Measurements from ENCODE around the gene RNF40.

RNF40 gene

GRCh38 chr16:30785126-30786106 is 23.3 kb downstream of the RNF40 start:
- H3K9me3 Mint-ChIP-seq: no peaks in the 10 kb centered on the region
- H3K4me3 Mint-ChIP-seq: peak overlapping the region; percentile 90
- TF ChIP-seq, protein P1, sequence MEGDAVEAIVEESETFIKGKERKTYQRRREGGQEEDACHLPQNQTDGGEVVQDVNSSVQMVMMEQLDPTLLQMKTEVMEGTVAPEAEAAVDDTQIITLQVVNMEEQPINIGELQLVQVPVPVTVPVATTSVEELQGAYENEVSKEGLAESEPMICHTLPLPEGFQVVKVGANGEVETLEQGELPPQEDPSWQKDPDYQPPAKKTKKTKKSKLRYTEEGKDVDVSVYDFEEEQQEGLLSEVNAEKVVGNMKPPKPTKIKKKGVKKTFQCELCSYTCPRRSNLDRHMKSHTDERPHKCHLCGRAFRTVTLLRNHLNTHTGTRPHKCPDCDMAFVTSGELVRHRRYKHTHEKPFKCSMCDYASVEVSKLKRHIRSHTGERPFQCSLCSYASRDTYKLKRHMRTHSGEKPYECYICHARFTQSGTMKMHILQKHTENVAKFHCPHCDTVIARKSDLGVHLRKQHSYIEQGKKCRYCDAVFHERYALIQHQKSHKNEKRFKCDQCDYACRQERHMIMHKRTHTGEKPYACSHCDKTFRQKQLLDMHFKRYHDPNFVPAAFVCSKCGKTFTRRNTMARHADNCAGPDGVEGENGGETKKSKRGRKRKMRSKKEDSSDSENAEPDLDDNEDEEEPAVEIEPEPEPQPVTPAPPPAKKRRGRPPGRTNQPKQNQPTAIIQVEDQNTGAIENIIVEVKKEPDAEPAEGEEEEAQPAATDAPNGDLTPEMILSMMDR (IDR thresholded peaks at IDR 0.05): no peak
- H3K36me3 Mint-ChIP-seq (ENCODE audit: low read depth): peaks cover 24% of the 10 kb centered on the region
- H3K4me1 Mint-ChIP-seq: peaks cover 38% of the 10 kb centered on the region
- H3K27ac Mint-ChIP-seq: peak overlapping the region; percentile 74
- DNase-seq: no peak
- H3K27me3 Mint-ChIP-seq (ENCODE audit: low read depth, poor library complexity): peaks cover 7% of the 10 kb centered on the region

- Mint-ChIP-seq H3K9me3 (no peaks in the 10 kb centered on the region), H3K27ac (peak overlapping the region; percentile 89)
- DNase-seq: peak; percentile 68
Measured at GRCh38 chr16:30786115-30786935, 24.2 kb downstream of the RNF40 start.

GRCh38 chr16:30786936-30787612 is 25.0 kb downstream of the RNF40 start, which contains the start of gene ZNF629:
TSS of gene ZNF629 (minus strand) at chr16:30787205. CDS start at chr16:30784482, 2,723 bp downstream.
- TF ChIP-seq, protein P1 (IDR thresholded peaks at IDR 0.05): no peak
- H3K36me3 Mint-ChIP-seq (ENCODE audit: low read depth): peaks cover 10% of the 10 kb centered on the region
- H3K27ac Mint-ChIP-seq: peak within 1 kb of the TSS; percentile 89
- peaks cover 19% of the 10 kb centered on the region for H3K27me3 Mint-ChIP-seq (ENCODE audit: low read depth, poor library complexity)
- H3K4me3 Mint-ChIP-seq: peak within 1 kb of the TSS; percentile 91
- H3K4me1 Mint-ChIP-seq: peaks cover 31% of the 10 kb centered on the region
- peak; percentile 77 for DNase-seq
- H3K9me3 Mint-ChIP-seq: no peaks in the 10 kb centered on the region

More at GRCh38 chr16:30786115-30786935, 24.2 kb downstream of the RNF40 start:
- TF ChIP-seq, protein P1 (IDR thresholded peaks at IDR 0.05): no peak
- H3K36me3 Mint-ChIP-seq (ENCODE audit: low read depth): peaks cover 18% of the 10 kb centered on the region
- H3K27me3 Mint-ChIP-seq (ENCODE audit: low read depth, poor library complexity): peaks cover 11% of the 10 kb centered on the region
- H3K4me1 Mint-ChIP-seq: peaks cover 31% of the 10 kb centered on the region
- H3K4me3 Mint-ChIP-seq: peak overlapping the region; percentile 90

- Mint-ChIP-seq H3K27ac (no peak overlapping the region), H3K4me3 (peak overlapping the region; percentile 91), H3K4me1 (peaks cover 31% of the 10 kb centered on the region), H3K9me3 (no peaks in the 10 kb centered on the region), H3K36me3 (ENCODE audit: low read depth) (peaks cover 8% of the 10 kb centered on the region), H3K27me3 (ENCODE audit: low read depth, poor library complexity) (peaks cover 25% of the 10 kb centered on the region)
- DNase-seq: no peak
- TF ChIP-seq, protein P1 (IDR thresholded peaks at IDR 0.05): no peak
Measured at GRCh38 chr16:30787613-30788378, 25.7 kb downstream of the RNF40 start.

DNA sequence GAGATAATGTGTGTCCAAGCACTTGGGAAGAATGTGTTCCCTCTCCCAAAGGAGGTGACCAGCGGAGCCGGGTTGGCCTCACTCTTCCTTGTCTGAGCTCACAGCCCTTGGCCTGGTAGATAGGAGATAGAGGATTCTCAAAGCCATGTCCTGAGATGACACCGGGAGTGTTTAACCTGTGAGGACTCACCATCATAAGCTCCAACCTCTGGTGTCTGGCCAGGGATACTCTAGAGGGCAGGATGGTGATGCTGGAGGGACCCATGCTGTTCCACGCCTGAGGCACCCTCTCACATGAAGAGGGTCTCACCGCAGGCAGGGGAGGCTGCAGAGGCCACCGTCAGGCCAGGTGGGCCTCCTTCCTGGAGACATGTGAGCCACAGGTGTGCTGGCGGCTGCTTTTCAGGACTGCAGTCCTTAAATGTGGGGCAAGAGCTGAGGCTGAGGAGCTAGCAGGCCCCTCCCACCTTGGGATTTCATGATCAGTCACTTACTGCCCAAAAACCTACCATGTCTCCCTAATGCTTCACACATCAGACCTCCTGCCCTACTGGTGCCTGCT is 31.5 kb downstream of the RNF40 start:
- Mint-ChIP-seq H3K4me3 (no peak overlapping the region), H3K27ac (no peak overlapping the region), H3K4me1 (no peaks in the 10 kb centered on the region), H3K9me3 (no peaks in the 10 kb centered on the region), H3K36me3 (ENCODE audit: low read depth) (no peaks in the 10 kb centered on the region), H3K27me3 (ENCODE audit: low read depth, poor library complexity) (peaks cover 30% of the 10 kb centered on the region)
- no peak for DNase-seq
- TF ChIP-seq, protein P1 (IDR thresholded peaks at IDR 0.05): no peak
